ENCODE measurements around the gene ARNT2.

ARNT2 gene

DNA sequence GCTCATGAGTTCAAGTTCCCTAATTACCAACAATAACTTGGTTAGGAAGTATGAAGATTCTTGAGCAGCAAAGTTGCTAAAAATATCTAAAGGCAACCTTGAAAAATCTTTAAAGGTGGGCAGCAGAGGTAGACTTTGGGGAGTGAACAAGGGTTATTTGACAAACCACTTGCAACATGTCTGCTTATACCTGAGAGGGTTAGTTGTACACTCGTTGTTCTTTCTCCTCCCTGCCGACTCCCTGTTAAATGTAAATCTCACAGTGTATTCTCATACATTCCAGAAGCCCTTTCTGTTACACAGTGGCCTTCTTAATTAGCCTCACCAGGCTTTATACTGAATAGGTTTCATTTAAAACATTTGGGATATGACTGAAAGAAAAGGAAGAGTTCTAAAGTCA lies 121.7 kb downstream of the ARNT2 start:
- no peak for DNase-seq

DNA sequence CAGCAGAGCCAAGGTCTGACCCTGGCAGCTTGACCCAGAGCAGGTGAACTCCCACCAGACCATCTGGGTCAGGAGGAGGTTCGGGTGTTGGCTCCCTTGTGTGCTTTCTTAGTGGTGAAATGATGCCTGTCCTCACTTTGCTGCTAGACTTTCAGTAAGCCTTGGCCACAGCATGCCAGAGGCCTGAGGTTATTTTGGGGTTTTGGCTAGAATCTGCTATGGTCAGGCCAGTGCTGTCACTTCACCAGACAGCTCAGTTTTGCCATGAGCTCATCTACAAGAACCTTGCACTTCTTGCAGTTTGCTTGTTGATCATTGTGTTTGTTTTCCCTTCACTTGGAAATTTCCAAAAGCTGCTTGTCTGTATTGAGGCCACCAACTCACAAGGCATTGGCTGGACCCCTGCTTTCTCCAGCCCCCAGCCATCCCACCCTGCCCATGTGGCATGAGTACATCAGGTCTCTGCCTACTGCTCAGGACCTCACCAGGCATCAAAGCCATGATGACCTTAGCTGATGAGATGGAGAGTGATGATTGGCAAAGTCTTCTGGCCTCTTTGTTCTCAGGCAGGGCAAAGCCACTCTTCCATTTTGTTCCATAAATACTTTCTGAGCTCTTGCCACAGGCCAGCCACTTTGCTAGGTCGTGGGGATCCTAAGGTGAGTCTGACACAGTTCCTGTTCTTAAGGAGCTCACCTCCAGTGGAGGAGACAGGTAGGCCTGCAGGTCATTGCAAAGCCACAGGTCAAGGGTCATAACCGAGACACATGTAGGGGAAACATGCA lies 122.6 kb downstream of the ARNT2 start:
- no peak for DNase-seq

DNA sequence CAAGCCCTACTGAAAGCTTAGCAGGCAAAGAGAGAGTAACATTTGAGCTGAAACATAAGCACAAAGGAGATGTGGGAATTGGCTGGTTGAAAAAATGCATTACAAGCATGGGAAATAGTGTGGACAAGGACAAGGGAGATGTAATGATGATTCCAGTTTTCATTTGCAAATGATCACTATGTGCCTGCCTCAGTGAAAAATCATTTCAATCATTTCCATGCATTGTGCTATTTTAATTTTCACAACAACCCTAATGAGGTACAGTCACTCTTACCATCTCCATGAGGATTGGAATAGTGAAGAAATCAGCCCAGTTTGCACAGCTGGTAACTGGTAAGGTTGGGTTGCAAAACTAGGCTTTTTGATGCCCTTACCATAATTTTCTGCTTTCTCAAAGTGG lies 123.2 kb downstream of the ARNT2 start:
- DNase-seq = no peak

DNA sequence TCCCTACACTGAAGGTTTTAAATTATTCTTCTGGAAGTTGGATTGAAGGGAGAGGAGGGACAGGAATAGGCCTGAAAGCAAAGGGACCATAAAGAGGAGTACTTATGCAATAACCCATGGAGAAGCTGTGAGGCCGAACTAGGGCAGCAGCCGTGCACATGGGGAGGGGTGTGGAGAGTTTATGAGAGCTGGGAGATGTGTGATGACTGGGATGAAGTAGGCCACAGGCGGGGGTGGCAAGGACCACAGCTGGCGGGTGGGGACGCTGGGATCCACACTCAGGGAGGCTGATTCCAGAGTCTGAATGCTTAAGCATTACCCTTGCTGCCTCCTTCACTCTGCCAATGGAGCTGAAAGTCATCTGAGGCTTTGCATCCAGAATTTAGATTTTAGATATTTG lies 123.8 kb downstream of the ARNT2 start:
- DNase-seq = no peak

DNA sequence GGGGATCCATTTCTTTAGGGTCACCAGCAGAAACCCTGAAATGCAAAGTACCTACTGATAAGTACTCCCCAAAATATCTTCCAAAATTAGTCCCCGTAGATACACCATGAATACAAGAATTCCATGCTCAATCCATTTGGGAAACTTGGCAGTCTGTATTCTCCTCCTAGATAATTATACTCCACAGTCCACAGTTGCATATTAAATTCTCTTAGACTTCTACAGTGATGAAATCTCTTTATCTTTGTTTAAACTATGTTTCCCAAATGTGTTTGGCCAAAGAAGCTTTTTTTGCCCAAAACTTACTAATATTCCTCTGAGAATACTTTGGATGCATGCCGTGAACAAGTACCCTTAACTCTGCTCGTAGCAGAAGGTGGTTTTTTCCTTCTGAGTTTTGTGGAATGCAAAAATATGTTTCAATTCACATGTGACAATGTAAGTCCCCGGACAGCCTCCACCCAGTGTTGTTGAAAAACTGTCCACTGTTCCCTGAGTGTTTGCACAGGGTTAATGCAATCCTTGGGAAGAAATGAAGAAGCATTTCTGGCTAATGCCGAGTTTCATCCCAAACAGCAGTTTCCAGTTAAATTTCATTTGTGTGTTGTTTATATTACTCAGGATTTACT lies 126.7 kb downstream of the ARNT2 start:
- DNase-seq = no peak

DNA sequence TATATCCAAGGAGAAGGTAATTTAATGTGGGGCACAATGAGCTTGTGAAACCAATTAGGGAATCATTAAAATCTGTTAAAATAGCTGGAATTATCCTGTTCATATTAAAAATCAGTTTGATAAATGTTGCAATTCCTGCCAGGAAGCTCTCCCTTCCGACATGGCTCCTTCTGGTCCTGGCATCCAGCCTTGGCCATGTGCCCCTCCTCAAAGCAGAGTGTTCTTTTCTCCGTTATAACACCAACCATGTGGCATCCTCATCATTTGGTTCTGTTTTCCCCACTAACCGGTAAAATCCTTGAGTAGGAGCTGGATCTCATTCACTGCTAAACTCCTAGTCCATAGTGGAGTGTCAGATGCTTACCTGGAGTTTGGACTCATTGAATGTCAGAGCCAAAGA lies 127.2 kb downstream of the ARNT2 start:
- DNase-seq = no peak

DNA sequence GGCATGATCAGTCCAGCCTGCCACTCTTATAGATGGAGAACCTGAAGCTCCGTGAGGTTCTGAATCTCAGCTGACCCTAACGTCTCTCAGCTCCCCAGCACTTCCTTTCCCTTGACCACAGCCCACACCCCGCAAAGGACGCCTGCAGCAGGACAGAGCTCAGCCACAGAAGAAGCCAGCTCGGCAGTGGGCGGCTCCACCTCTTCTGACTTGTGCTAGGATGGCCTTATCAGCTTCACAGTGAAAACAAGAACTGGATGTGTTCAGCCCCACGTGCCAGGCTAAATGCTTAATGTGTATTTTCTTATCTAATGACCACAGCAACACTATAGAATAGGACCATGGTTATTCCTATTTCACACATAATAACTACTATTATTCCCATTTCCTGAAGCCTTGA lies 127.6 kb downstream of the ARNT2 start:
- no peak for DNase-seq

DNA sequence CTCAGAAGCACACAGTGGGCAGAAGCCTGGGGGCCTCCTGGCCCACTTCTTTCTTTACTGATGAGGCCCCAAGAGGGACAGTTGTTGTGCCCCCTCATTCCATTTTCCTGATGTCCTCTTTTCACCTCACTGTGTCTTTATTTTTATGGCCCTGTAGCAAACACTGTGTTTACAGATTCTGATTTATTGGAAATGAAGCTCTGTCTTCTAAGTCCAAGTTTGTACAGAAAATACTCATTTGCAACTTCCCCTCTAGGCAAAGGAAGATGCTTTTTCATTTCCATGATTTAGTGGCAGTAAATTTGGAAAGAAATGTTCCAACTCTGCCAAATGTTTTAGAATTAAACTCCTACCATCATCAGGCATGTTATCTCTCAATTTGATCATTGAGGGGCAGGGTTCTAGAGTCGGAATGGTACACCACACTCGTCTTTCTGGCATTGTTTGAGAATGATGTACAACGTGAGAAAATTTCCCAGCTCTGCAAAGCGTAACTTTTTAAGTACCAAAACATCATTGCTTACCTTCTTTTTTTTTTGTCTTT lies 129.7 kb downstream of the ARNT2 start:
- DNase-seq = no peak

DNA sequence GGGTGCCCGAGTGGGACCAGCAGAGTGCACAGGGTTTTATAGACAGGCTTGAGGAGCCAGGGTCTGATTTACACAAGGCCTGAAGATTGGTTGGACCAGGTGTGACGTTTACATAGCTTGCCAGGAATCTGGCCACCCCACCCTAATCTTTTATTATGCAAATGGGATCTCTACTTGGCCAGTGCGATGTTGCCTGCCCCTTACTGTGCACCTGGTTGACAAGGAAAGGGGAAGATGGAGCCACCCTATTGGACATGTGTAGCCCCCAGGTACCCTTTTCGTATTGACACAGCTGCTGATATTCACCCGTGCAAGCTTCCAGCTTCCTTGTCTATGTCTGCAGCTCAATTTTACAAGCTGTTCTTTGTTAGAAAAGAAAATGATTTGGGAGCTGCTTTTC lies 132.0 kb downstream of the ARNT2 start:
- DNase-seq = no peak

DNA sequence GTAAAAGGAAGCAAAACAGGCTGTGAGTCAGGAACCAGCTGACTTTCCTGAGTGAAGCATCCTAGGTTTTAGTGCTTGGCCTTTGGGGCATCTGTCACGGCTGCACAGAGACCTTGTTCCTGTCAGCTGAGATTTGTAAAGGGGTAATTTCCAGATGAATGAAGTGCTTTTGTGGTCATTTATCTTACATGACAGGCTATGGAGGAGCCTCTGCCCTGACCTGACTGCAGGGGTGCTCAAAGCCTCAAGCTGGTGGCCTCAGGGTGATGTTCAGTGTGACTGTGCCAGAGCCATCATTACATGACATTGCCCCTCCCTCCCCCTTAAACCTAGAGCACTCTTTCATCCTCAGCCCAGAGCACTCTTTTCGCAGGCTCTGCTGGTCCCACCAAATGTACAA lies 132.5 kb downstream of the ARNT2 start:
- no peak for DNase-seq

DNA sequence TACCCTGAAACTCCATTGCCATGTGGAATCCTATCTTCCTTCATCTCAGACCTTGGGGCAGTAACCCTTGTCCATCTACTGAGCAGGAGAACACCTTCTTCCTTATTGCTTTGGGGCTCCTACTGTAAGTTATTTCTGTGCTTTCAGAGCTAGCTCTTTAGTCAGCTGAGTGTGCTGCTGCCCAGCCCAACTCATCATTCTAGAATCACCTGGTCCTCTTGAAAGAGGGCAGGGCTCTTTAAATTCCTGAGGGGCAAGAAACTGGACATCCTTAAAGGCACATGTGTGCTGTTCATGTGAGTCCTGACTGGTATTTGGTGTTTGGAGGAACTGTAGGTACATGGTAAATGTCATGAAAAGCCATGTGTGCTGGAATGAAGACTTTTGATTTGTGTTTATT lies 140.9 kb downstream of the ARNT2 start:
- DNase-seq = no peak

DNA sequence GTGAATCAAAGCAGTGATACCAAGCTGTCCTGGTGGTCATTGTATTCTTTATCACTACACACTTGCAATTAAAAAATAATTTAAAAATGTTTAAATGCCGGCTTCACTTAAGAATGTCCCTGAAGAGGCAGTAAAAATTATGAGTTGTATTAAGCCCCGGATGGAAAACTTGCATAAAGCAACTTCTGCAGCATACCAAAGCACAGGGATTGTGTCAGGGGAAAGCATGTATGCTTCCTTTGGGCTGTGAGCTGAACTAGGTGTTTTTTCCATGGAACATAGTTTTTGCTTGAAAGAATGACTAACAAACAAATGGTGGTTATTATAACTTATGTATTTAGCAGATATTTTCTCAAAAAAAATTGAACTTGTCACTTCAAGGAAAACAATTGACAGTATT lies 143.1 kb downstream of the ARNT2 start:
- DNase-seq = no peak

DNA sequence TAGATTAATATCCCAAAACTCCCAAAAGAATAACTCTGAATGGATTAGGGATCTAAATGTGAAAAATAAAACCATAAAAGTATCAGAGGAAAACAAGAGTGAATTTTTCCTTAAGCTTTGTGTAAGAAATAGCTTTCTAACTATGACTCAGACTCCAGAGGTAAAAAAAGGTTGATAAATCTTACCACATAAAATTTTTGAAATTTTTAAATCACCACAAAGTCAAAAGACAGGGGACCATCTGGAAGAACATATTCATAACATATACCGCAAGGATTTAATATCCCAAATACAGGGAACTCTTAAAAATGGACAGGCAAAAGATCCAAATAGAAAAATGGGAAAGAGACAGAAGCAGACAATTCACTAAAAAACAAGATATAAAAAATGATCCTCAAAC lies 145.0 kb downstream of the ARNT2 start:
- no peak for DNase-seq

DNA sequence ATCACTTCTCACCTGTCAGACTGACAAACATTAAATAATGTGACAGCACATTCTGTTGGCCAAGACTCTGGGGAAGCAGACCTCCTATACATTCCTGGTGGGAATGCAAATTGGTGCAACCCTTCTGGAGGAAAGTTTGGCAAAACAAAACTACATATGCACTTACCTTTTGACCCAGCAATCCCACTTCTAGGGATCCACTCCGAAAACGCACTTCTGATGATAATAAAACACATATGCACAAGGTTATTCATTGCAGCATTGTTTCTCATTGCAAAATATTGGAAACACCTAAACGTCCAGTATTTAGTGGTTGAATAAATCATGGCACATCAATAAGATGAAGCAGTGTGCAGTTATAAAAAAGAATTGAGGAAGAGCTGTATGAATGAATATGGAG lies 145.5 kb downstream of the ARNT2 start:
- no peak for DNase-seq

DNA sequence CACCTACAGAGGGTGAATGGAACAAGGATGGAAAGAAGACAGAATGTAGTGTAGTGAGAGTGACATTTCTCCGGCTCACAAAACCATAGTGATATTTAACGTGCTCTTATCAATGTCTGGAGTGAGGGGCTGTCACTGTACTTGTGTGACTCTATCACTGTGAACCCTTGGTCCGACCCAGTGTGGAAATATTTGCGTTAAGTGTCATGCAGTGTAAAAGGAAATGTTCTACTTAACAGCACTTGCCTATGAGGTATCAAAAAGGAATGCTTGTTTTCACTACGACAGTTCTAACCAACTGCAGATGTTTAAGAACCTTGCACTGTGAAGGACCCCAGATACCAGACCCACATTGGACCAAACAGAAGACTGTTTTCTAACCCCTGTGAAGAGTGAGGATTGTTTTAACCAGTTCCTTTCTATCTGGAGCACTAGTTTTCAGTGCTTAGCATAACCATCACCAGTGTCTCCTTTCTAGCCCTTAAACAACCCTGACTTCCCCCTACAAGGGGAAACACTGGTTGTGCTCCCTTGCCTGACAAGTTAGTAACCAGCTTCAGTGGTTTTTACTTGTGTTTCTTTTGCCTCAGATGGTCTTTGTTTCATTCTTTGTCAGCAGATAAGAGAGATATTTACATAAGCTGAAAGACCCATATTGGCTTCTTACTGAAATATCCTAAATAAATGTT lies 146.2 kb downstream of the ARNT2 start:
- DNase-seq = no peak

DNA sequence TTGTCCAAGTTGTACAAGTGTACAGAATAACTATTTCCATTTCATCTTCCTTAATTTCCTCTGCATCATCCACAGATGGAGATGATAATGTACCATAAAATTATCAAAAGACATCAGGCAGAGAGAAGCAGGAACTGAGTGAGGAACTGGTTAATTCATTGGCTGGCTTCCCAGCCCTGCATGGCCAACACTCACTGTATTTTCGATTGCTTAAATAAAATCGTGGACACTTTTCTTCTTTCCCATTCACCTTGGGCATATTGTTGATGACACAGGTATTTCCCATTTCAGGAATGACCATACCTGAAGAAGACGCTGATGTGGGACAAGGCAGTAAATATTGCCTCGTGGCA lies 146.7 kb downstream of the ARNT2 start:
- no peak for DNase-seq

DNA sequence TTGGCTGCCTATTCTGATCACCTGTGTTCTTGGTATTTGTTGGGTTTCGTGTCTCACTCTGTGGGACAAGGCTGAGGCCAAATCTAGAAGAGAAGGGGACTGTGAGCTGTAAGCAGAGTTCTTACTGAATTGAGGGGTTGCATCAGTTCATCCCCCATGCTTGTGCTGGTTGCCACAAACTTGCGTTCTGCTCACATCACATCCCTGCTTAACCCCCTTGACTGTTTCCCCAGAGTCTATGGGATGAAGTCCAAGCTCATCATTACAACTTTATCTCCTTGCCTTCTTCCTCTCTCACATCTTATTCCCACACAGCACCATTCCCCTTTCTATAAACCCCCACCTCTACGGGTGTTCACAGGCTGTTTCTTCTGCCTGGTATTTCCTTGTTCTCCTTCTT lies 147.2 kb downstream of the ARNT2 start:
- DNase-seq = no peak

DNA sequence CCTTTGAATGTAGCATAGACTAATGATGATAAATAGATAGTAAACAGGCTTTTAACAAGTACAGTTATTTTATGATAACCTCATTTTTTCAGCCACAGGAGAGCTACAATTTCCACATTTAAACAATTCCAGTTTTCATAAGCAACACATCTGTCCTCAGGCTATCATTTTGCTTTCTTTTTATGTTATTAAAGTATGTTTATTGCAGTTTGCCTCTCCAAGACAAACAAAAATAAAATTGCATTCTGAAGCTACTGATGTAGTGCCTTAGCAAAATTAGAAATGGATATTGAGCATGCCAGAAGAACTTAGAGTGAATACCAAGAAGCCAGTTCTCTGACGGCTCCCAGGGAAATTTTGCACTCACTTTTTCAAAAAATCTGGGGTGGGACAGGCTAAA lies 150.4 kb downstream of the ARNT2 start:
- DNase-seq = no peak

DNA sequence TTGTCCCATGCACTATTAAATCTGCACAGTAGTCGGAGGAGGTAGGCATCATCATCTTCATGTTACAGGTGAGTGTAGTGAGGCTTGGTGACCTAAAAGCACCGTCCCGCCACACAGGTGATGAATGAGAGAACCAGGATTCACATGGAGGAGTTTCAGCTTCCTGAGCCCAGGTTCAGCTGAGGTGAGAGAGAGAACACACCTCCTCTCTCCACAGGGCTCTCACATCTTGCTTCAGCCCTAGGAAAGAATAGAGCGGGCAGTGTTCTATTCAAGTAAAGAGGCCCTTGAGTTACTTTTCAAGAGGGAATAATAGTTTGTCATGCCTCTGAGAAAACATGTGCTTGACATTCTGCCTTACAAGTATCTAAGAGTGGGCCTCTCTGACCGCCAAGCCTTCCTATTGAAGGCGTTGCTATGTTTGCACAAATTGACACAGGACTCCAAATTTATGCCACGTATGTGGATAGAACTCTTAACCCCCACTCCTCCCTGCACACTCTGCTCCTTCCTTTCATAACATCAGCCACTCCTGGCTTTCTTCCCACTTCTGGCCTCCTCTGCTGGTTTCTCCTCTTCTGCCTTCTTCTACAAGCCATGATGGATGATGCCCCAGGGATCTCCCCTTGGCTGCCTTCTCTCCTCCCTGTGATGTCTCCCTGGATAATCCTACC lies 152.6 kb downstream of the ARNT2 start:
- DNase-seq = no peak

DNA sequence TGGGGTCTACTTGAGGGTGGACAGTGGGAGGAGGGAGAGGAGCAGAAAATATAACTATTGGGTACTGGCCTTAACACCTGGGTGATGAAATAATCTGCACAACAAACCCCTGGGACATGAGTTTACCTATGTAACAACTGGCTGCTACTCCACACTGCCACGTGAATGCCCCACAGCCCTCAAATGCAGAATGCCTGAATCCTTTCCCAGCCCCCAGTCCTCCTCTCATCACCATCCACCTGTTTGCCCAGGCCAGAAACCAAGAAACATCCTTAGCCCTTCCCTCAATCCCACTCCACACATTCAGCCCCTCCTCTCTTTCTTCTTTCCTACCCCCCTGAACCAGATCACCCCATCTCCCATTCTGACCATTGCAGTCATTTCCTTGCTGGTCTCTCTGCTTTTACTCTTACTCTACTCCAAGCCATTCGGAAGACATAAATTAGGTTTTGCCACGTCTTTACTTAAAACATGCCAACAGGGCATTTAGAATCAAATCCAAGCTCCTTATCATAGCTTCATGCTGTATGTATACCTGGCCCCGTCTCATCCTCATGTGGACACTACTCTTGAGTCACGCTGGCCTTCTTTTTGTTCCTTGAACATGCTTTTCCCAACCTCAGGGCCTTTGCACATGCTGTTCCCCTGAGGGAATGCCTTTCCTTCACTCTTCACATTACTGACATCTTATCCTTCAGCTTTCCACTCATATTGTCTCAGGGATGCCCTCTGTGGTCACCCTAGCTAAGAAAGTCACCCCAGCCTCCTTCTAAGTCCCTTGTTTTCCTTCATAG lies 153.5 kb downstream of the ARNT2 start:
- no peak for DNase-seq

DNA sequence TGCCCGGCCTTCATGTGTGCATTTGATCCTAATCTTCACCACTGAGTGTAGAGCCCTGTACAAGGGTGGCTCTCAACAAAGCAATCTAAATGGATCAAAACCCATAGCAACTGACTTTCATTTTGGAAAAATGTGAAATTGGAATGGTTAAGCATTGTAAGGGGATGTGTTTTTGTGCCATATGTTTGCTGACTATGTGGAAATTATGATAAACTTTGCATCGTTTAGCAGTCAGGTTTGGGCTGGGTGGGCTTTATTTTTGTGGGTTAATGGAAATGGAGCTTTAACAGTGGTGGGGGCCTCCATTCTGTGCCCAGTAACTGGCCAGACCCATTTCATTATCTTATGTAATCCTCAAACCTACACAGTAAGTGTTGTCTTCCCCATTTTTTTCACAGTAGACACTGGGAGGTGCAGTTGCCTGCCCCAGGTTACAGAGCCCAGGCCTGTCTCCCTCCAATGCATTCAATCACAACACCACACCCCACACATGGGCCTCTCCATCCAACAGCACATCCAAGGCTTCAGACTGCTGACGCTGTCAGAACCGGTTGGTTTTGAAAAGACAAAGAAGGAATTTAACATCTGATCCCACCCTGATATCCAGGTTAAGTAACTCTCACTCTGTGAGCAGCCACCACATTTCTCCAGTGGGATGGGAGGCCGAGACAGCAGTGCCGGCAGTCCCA lies 154.6 kb downstream of the ARNT2 start:
- DNase-seq = no peak

DNA sequence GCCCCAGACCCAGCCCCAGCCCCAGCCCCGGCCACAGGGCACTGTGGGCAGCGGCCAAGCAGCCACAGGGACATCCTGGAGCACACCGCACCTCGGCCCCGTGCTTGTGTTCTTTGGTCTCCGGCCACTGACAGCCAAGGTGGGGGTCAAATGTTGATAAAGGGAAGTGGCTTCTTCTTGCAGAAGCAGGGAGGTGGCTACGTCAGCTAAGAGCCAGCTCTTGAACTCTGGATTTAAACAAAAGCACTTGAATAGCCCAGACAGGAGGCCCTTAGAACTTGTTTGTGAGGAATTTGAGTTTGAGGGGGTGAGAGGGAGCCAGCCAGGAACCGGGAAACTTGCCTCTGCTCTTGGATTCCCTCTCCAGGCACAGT lies 155.1 kb downstream of the ARNT2 start:
- no peak for DNase-seq

Measured in CD4-positive, alpha-beta T cell treated with Interferon alpha-2 for 1 hour (primary cell).